ENCODE data around the gene DBH. TPM values are rescaled to one million over a fixed set of nuclear protein-coding genes. Genes with fewer than 3 reads are reported as not detected.
A peak's percentile ranks its signal among the peaks of the same experiment; 100 is the strongest.

DBH gene
- total and polyA plus RNA-seq, 12 donors = 0.24 to 234 (median 19.6) TPM; not detected in 1

DNA sequence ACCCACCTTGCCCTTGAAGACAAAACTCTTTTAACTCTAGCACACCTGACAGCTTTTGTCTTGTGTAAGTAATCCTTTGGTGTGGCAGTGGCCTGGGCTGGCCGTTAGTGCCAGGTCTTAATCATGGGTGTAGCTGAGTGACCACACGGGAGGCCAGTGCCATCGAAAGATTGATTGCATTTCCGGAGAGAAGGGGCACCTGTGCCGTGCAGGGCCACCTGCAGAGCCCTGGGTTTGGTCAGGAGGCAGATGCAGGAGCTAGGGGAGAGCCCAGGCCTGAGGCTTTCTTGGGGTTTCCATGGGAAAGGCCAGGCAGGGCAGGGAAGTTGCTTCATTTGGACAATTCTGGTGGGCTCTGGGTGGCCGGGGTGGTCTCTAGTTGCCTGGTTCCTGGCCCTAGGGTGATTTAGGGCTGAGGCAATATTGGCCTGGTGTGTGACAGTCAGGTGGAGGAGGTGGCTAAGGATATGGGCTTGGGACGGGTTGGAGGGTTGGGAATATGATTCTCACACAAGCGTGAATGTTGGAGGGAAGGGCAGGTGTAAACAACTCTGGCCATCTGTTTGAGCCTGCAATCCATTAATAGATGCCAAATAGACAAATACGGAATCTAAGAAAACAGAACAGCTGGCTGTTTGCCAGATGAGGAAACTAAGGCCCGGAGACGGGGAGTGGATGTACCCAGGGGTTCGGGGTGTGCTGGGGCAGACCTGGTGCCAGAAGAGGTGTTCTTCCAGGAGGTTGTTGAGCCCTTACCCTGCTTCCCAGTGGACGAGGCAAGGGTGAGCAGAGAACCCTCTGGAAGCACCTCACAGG lies 4.6 kb downstream of the DBH start:
- Histone ChIP-seq H3K27ac (peak overlapping the region in 1 of 5 donors; percentile 41), H3K9me3 (replicated peaks in 1 of 3) (no peaks in the 10 kb centered on the region), H3K36me3 (replicated peaks in 1 of 2) (no peaks in the 10 kb centered on the region), H3K4me1 (replicated peaks in 1 of 2) (no peaks in the 10 kb centered on the region), H3K4me3 (no peak overlapping the region), H3K27me3 (no peaks in the 10 kb centered on the region)
- intact Hi-C loops (cut with DNase I) = loop anchor here in 1 of 2 donors (10.0 kb wide), 1 partner anchor 1904 kb away; the partner anchor contains the start of gene OBP2A
- 74 to 83% (median 77%) methylated on average over 13 of the region's 13 CpGs for WGBS, 4 donors
- TF ChIP-seq, protein P1, sequence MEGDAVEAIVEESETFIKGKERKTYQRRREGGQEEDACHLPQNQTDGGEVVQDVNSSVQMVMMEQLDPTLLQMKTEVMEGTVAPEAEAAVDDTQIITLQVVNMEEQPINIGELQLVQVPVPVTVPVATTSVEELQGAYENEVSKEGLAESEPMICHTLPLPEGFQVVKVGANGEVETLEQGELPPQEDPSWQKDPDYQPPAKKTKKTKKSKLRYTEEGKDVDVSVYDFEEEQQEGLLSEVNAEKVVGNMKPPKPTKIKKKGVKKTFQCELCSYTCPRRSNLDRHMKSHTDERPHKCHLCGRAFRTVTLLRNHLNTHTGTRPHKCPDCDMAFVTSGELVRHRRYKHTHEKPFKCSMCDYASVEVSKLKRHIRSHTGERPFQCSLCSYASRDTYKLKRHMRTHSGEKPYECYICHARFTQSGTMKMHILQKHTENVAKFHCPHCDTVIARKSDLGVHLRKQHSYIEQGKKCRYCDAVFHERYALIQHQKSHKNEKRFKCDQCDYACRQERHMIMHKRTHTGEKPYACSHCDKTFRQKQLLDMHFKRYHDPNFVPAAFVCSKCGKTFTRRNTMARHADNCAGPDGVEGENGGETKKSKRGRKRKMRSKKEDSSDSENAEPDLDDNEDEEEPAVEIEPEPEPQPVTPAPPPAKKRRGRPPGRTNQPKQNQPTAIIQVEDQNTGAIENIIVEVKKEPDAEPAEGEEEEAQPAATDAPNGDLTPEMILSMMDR (IDR thresholded peaks at IDR 0.05) = no peak
- no peak for TF ChIP-seq POLR2A (IDR thresholded peaks at IDR 0.05)
- DNase-seq = no peak

DNA sequence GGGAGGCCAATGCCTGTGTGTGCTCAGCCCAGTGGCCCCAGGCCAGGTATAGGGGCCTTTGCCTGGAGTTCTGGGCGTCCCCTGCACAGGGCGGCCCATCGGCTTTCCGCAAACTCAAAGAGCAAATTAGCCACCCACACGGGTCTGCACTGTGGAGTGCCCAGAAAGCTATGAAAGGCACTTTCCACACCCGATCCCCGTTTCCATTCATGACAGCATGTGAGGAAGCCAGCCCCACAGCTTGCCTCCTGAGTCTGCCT lies 5.2 kb downstream of the DBH start:
- Histone ChIP-seq H3K9me3 (replicated peaks in 1 of 3) (no peaks in the 10 kb centered on the region), H3K4me3 (no peak overlapping the region), H3K27me3 (no peaks in the 10 kb centered on the region), H3K36me3 (replicated peaks in 1 of 2) (no peaks in the 10 kb centered on the region), H3K27ac (peak overlapping the region in 1 of 5 donors; percentile 30), H3K4me1 (replicated peaks in 1 of 2) (no peaks in the 10 kb centered on the region)
- DNase-seq = no peak
- WGBS, 4 donors = 80 to 90% (median 86%) methylated on average over 4 to 7 of the region's 7 CpGs; no CpG with 5 or more reads in 1 of the 4 donors
- intact Hi-C loops (cut with DNase I) = loop anchor here in 1 of 2 donors (10.0 kb wide), 1 partner anchor 1903 kb away; the partner anchor contains the start of gene OBP2A
- TF ChIP-seq POLR2A (IDR thresholded peaks at IDR 0.05) = no peak

DNA sequence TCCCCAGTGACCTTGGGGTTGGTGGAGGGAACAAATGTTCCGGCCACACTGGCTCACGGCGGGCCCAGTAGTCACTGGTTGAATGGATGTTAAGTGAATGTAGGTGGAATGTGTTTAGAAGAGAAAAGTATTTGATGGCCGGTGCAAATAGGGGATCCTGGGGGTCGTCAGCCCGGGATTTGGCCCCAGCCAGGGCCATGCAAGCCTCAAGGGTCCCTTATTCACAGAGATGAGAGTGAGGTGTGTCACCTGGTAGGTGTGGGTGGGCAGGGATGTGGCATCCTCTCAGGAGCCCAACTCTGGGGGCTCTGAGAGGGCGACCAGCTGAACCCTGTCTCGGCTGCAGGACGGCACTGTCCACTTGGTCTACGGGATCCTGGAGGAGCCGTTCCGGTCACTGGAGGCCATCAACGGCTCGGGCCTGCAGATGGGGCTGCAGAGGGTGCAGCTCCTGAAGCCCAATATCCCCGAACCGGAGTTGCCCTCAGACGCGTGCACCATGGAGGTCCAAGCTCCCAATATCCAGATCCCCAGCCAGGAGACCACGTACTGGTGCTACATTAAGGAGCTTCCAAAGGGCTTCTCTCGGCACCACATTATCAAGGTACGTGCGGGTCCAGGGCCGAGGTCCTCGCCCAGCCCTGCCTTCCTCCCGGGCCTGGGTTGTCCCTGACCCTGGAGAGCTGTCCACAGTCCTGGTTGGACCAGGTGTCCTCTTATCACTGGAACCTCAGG lies 5.9 kb downstream of the DBH start:
- no peaks in the 10 kb centered on the region for H3K27me3 ChIP-seq
- 84 to 89% (median 85%) methylated on average over 12 to 25 of the region's 25 CpGs for WGBS, 4 donors
- H3K4me1 ChIP-seq (replicated peaks in 1 of 2) = no peaks in the 10 kb centered on the region
- H3K27ac ChIP-seq = no peak overlapping the region
- intact Hi-C loops (cut with DNase I) = loop anchor here in 1 of 2 donors (10.0 kb wide), 1 partner anchor 1903 kb away; the partner anchor contains the start of gene OBP2A
- no peak overlapping the region for H3K4me3 ChIP-seq
- no peaks in the 10 kb centered on the region for H3K9me3 ChIP-seq (replicated peaks in 1 of 3)
- DNase-seq = no peak
- H3K36me3 ChIP-seq (replicated peaks in 1 of 2) = no peaks in the 10 kb centered on the region
- no peak for TF ChIP-seq POLR2A (IDR thresholded peaks at IDR 0.05)
- TF ChIP-seq, protein P1 (IDR thresholded peaks at IDR 0.05) = no peak

DNA sequence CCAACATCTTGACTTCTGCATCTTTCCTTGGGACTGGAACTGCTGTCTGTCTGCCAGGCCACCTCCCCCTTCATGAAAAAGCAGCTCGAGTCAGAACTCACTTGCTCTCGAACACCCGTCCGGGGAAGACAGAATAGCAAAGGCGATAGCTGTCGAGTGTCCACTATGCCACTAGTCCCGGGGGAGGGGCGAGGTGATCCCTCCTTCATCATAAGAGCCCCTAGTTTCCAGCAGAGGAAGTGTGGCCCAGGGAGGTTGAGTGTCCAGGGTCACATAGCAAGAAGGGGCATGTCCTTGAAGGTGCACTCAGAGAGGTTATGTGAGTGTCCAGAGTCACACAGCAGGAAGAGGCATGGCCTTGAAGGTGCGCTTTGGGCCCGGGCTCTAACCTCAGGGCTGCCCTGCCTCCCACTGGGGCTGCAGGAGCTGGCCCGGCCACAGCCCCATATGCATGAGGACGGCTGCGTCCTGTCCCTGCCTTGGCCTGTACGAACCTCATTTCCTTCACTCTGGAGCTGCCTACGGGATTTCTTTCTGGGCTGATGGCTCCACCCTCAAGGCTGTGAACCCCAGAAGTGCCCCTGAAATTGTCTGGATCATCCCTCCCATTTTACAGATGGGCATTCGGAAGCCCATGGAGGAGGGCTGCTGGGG lies 6.7 kb downstream of the DBH start:
- H3K36me3 ChIP-seq (replicated peaks in 1 of 2) = no peaks in the 10 kb centered on the region
- H3K27ac ChIP-seq = no peak overlapping the region
- H3K9me3 ChIP-seq (replicated peaks in 1 of 3) = no peaks in the 10 kb centered on the region
- intact Hi-C loops (cut with DNase I) = loop anchor here in 1 of 2 donors (10.0 kb wide), 1 partner anchor 1902 kb away; the partner anchor contains the start of gene OBP2A
- no peaks in the 10 kb centered on the region for H3K27me3 ChIP-seq
- no peak overlapping the region for H3K4me3 ChIP-seq
- DNase-seq = no peak
- no peak for TF ChIP-seq POLR2A (IDR thresholded peaks at IDR 0.05)
- TF ChIP-seq, protein P1 (IDR thresholded peaks at IDR 0.05) = no peak
- H3K4me1 ChIP-seq (replicated peaks in 1 of 2) = no peaks in the 10 kb centered on the region
- WGBS, 4 donors = 59 to 91% (median 65%) methylated on average over 10 to 16 of the region's 16 CpGs

Measured in adrenal gland (tissue), 12 donors.